ENCODE results near the gene MRPS6.

The MRPS6 gene

GRCh38 chr21:34097442-34097841 is 24.1 kb downstream of the MRPS6 start:
- DNase-seq (ENCODE audit: low read depth) = no peak
- TF ChIP-seq CTCF (conservative IDR thresholded peaks at IDR 0.05; ENCODE audit: low read depth, low read length) = no peak
- H3K4me3 ChIP-seq (ENCODE audit: low read depth, low read length) = no peak overlapping the region

GRCh38 chr21:34100337-34100736 is 27.0 kb downstream of the MRPS6 start:
- no peak for DNase-seq (ENCODE audit: low read depth)
- H3K4me3 ChIP-seq (ENCODE audit: low read depth, low read length) = no peak overlapping the region
- TF ChIP-seq CTCF (conservative IDR thresholded peaks at IDR 0.05; ENCODE audit: low read depth, low read length) = no peak

GRCh38 chr21:34100790-34101189 is 27.4 kb downstream of the MRPS6 start:
- no peak overlapping the region for H3K4me3 ChIP-seq (ENCODE audit: low read depth, low read length)
- DNase-seq (ENCODE audit: low read depth) = no peak
- no peak for TF ChIP-seq CTCF (conservative IDR thresholded peaks at IDR 0.05; ENCODE audit: low read depth, low read length)

- DNase-seq (ENCODE audit: low read depth) = no peak
- TF ChIP-seq CTCF (conservative IDR thresholded peaks at IDR 0.05; ENCODE audit: low read depth, low read length) = no peak
- no peak overlapping the region for H3K4me3 ChIP-seq (ENCODE audit: low read depth, low read length)
Observed at GRCh38 chr21:34105947-34106541, 32.7 kb downstream of the MRPS6 start.

- TF ChIP-seq CTCF (conservative IDR thresholded peaks at IDR 0.05; ENCODE audit: low read depth, low read length) = no peak
- DNase-seq (ENCODE audit: low read depth) = no peak
- no peak overlapping the region for H3K4me3 ChIP-seq (ENCODE audit: low read depth, low read length)
Observed at GRCh38 chr21:34107606-34108005, 34.2 kb downstream of the MRPS6 start.

GRCh38 chr21:34109075-34109474 is 35.7 kb downstream of the MRPS6 start:
- H3K4me3 ChIP-seq (ENCODE audit: low read depth, low read length) = no peak overlapping the region
- TF ChIP-seq CTCF (conservative IDR thresholded peaks at IDR 0.05; ENCODE audit: low read depth, low read length) = no peak
- DNase-seq (ENCODE audit: low read depth) = no peak

GRCh38 chr21:34110594-34111202 is 37.3 kb downstream of the MRPS6 start:
- no peak for TF ChIP-seq CTCF (conservative IDR thresholded peaks at IDR 0.05; ENCODE audit: low read depth, low read length)
- no peak overlapping the region for H3K4me3 ChIP-seq (ENCODE audit: low read depth, low read length)
- no peak for DNase-seq (ENCODE audit: low read depth)

Measured in choroid plexus epithelial cell (primary cell).